MM.1S (cell line): ENCODE data around the gene MUC4.

Experiments used
- DNase-seq: peaks from one replicate; pipeline ENCODE4 v3.0.0-alpha.2; 2015
- H2AFZ ChIP-seq: fragments of 300-600 bp; sonication (generic); 2 replicates; pipeline ENCODE4 v1.6.0; 2016; ENCODE audit warnings: antibody characterized with exemption, low read length
- H3F3A ChIP-seq: fragments of 300-600 bp; sonication (generic); 2 replicates; pipeline ENCODE4 v1.6.1; 2016; ENCODE audit warnings: mild to moderate bottlenecking, antibody characterized with exemption, low read length, moderate library complexity, mixed read lengths; ENCODE audit not compliant: insufficient read depth
- H3K27ac ChIP-seq: fragments of 300-600 bp; sonication (generic); 2 replicates; pipeline ENCODE4 v1.5.1; 2016; ENCODE audit warnings: mild to moderate bottlenecking, low read length
- H3K27me3 ChIP-seq: fragments of 300-600 bp; sonication (generic); replicated peaks from 2 replicates; pipeline ENCODE4 v1.6.0; 2016; ENCODE audit warnings: low read length; ENCODE audit not compliant: insufficient read depth
- H3K36me3 ChIP-seq: fragments of 300-600 bp; sonication (generic); replicated peaks from 2 replicates; pipeline ENCODE4 v1.6.1; 2016; ENCODE audit warnings: mild to moderate bottlenecking, low read length, mixed read lengths; ENCODE audit not compliant: insufficient read depth
- H3K4me1 ChIP-seq: fragments of 300-600 bp; sonication (generic); 2 replicates; pipeline ENCODE4 v1.6.1; 2016; ENCODE audit warnings: low read length, mixed read lengths
- H3K4me2 ChIP-seq: fragments of 300-600 bp; sonication (generic); 2 replicates; pipeline ENCODE4 v1.6.0; 2016; ENCODE audit warnings: low read depth, low read length
- H3K4me3 ChIP-seq: fragments of 300-600 bp; sonication (generic); 2 replicates; pipeline ENCODE4 v1.5.1; 2016; ENCODE audit warnings: low read length, mixed read lengths
- H3K79me2 ChIP-seq: fragments of 300-600 bp; sonication (generic); 2 replicates; pipeline ENCODE4 v1.6.1; 2016; ENCODE audit warnings: mixed run types, low read length, mixed read lengths
- H3K9ac ChIP-seq: fragments of 300-600 bp; sonication (generic); 2 replicates; pipeline ENCODE4 v1.6.1; 2016; ENCODE audit warnings: low read length, mixed read lengths
- H3K9me2 ChIP-seq: fragments of 300-600 bp; sonication (generic); replicated peaks from 2 replicates; pipeline ENCODE4 v1.6.1; 2016; ENCODE audit warnings: mild to moderate bottlenecking, low read length, mixed read lengths; ENCODE audit not compliant: insufficient read depth
- H3K9me3 ChIP-seq: fragments of 300-600 bp; sonication (generic); replicated peaks from 2 replicates; pipeline ENCODE4 v1.6.1; 2016; ENCODE audit warnings: mild to moderate bottlenecking, low read length, mixed read lengths; ENCODE audit not compliant: insufficient read depth
- H4K20me1 ChIP-seq: fragments of 300-600 bp; sonication (generic); 2 replicates; pipeline ENCODE4 v1.6.1; 2016; ENCODE audit warnings: mild to moderate bottlenecking, low read length, moderate library complexity, mixed read lengths; ENCODE audit not compliant: insufficient read depth
- CTCF ChIP-seq: fragments of 300-600 bp; sonication (generic); IDR thresholded peaks from 2 replicates; pipeline ENCODE4 v1.5.1; 2016; ENCODE audit warnings: antibody characterized with exemption, low read length, mixed read lengths
- EZH2 ChIP-seq: fragments of 300-600 bp; sonication (generic); optimal IDR thresholded peaks from 2 replicates; pipeline ENCODE3; 2017; ENCODE audit warnings: low read depth, mild to moderate bottlenecking, antibody characterized with exemption, low read length, mixed read lengths
- EZH2phosphoT487 ChIP-seq: fragments of 300-600 bp; sonication (generic); IDR thresholded peaks from 2 replicates; pipeline ENCODE4 v1.6.1; 2018; ENCODE audit warnings: antibody characterized with exemption, low read length

The MUC4 gene

GRCh38 chr3:195809291-195809785, 2.4 kb downstream of the MUC4 start:
- no peaks in the 10 kb centered on the region for H4K20me1 ChIP-seq
- no peak overlapping the region for H3K9ac ChIP-seq
- no peaks in the 10 kb centered on the region for H3F3A ChIP-seq
- no peaks in the 10 kb centered on the region for H3K9me2 ChIP-seq
- no peaks in the 10 kb centered on the region for H3K9me3 ChIP-seq
- no peak overlapping the region for H3K27ac ChIP-seq
- no peak overlapping the region for H3K4me3 ChIP-seq
- H3K4me2 ChIP-seq: no peak overlapping the region
- TF ChIP-seq CTCF (no peak), EZH2phosphoT487 (no peak), EZH2 (no peak)
- H2AFZ ChIP-seq: no peak overlapping the region
- no peaks in the 10 kb centered on the region for H3K4me1 ChIP-seq
- no peaks in the 10 kb centered on the region for H3K36me3 ChIP-seq
- no peak for DNase-seq
- peaks cover 93% of the 10 kb centered on the region for H3K27me3 ChIP-seq
- no peaks in the 10 kb centered on the region for H3K79me2 ChIP-seq

GRCh38 chr3:195808741-195809290, 2.9 kb downstream of the MUC4 start:
- Histone ChIP-seq H3K9me2 (no peaks in the 10 kb centered on the region), H3K79me2 (no peaks in the 10 kb centered on the region), H3F3A (no peaks in the 10 kb centered on the region), H3K27ac (no peak overlapping the region), H3K9me3 (no peaks in the 10 kb centered on the region), H4K20me1 (no peaks in the 10 kb centered on the region), H3K9ac (no peak overlapping the region), H3K4me1 (no peaks in the 10 kb centered on the region), H3K27me3 (peaks cover 93% of the 10 kb centered on the region), H3K36me3 (no peaks in the 10 kb centered on the region), H3K4me3 (no peak overlapping the region), H3K4me2 (no peak overlapping the region), H2AFZ (no peak overlapping the region)
- no peak for TF ChIP-seq EZH2phosphoT487
- no peak for TF ChIP-seq CTCF
- no peak for TF ChIP-seq EZH2
- DNase-seq: no peak

GRCh38 chr3:195807681-195808121, 4.0 kb downstream of the MUC4 start:
- no peak overlapping the region for H3K4me2 ChIP-seq
- H3K4me1 ChIP-seq: peaks cover 4% of the 10 kb centered on the region; the same call in 1 of the 2 replicates
- peaks cover 92% of the 10 kb centered on the region for H3K27me3 ChIP-seq
- no peaks in the 10 kb centered on the region for H3K79me2 ChIP-seq
- no peaks in the 10 kb centered on the region for H3K36me3 ChIP-seq
- no peaks in the 10 kb centered on the region for H4K20me1 ChIP-seq
- no peak overlapping the region for H3K9ac ChIP-seq
- no peak for DNase-seq
- H3F3A ChIP-seq: no peaks in the 10 kb centered on the region
- H3K9me3 ChIP-seq: no peaks in the 10 kb centered on the region
- H3K27ac ChIP-seq: no peak overlapping the region
- H3K4me3 ChIP-seq: no peak overlapping the region
- H3K9me2 ChIP-seq: no peaks in the 10 kb centered on the region
- TF ChIP-seq EZH2phosphoT487 (no peak), CTCF (no peak), EZH2 (no peak)
- H2AFZ ChIP-seq: no peak overlapping the region
